Measurements from ENCODE around the gene CCIN.

Gene CCIN

GRCh38 chr9:36191686-36192085 is 22.5 kb downstream of the CCIN start:
- no peak overlapping the region for H2BK15ac ChIP-seq (ENCODE audit: low read depth, poor library complexity, severe bottlenecking)
- H3K9me3 ChIP-seq (ENCODE audit: control insufficient read depth, low read length) = no peaks in the 10 kb centered on the region
- peak overlapping the region; percentile 57 for H3K27ac ChIP-seq (ENCODE audit: low read length, poor library complexity, severe bottlenecking)
- peaks cover 9% of the 10 kb centered on the region for H3K4me1 ChIP-seq (ENCODE audit: control insufficient read depth, insufficient read depth, low read depth, low read length)
- no peaks in the 10 kb centered on the region for H3K79me1 ChIP-seq (replicated peaks; ENCODE audit: low read length, poor library complexity, severe bottlenecking)
- H2BK12ac ChIP-seq (ENCODE audit: low read length in 2 of 2) = no peak overlapping the region
- H4K91ac ChIP-seq (ENCODE audit: low read length) = no peak overlapping the region
- H2AK5ac ChIP-seq (ENCODE audit: low read length, severe bottlenecking) = no peak overlapping the region
- 5% methylated on average over 7 of the region's 7 CpGs for WGBS
- H3K4me3 ChIP-seq (ENCODE audit: insufficient read depth in 1 of 2, low read depth in 1 of 2, low read length in 2 of 2) = peak overlapping the region; percentile 50 to 91
- peak overlapping the region; percentile 94 for H3K9ac ChIP-seq (ENCODE audit: low read length)
- H4K8ac ChIP-seq (ENCODE audit: low read length) = no peak overlapping the region
- peak overlapping the region in 1 of 2 experiments; percentile 3 for H3K4ac ChIP-seq (ENCODE audit: low read depth in 1 of 2, low read length in 2 of 2)
- no peak overlapping the region for H2BK120ac ChIP-seq (ENCODE audit: low read depth, low read length)
- no peaks in the 10 kb centered on the region for H3K27me3 ChIP-seq (ENCODE audit: control insufficient read depth in 1 of 2, insufficient read depth in 1 of 2, low read length in 2 of 2)
- no peak overlapping the region for H3K18ac ChIP-seq (ENCODE audit: low read depth in 1 of 2, low read length in 2 of 2)
- H3K23ac ChIP-seq (ENCODE audit: low read length in 2 of 2) = peak overlapping the region in 1 of 2 experiments; percentile 48
- DNase-seq = peak; percentile 26
- no peak overlapping the region for H2BK5ac ChIP-seq (ENCODE audit: low read depth, low read length, poor library complexity, severe bottlenecking)
- no peak overlapping the region for H3K14ac ChIP-seq (ENCODE audit: low read length in 2 of 2)
- no peak overlapping the region for H2AFZ ChIP-seq (ENCODE audit: low read depth, low read length)
- peaks cover 0 to 13% of the 10 kb centered on the region in 2 experiments for H3K36me3 ChIP-seq (ENCODE audit: control insufficient read depth in 1 of 2, insufficient read depth in 2 of 2, low read depth in 1 of 2, low read length in 2 of 2)
- peak overlapping the region; percentile 87 for H3K4me2 ChIP-seq (ENCODE audit: low read length, poor library complexity, severe bottlenecking)

- Histone ChIP-seq H3K9ac (ENCODE audit: low read length) (peak overlapping the region; percentile 94), H3K79me1 (replicated peaks; ENCODE audit: low read length, poor library complexity, severe bottlenecking) (no peaks in the 10 kb centered on the region), H3K14ac (ENCODE audit: low read length in 2 of 2) (no peak overlapping the region), H3K9me3 (ENCODE audit: control insufficient read depth, low read length) (no peaks in the 10 kb centered on the region), H3K4me2 (ENCODE audit: low read length, poor library complexity, severe bottlenecking) (peak overlapping the region; percentile 87), H2AFZ (ENCODE audit: low read depth, low read length) (no peak overlapping the region), H3K4ac (ENCODE audit: low read depth in 1 of 2, low read length in 2 of 2) (no peak overlapping the region), H2BK12ac (ENCODE audit: low read length in 2 of 2) (no peak overlapping the region), H3K27me3 (ENCODE audit: control insufficient read depth in 1 of 2, insufficient read depth in 1 of 2, low read length in 2 of 2) (no peaks in the 10 kb centered on the region), H3K23ac (ENCODE audit: low read length in 2 of 2) (peak overlapping the region in 1 of 2 experiments; percentile 42), H4K8ac (ENCODE audit: low read length) (no peak overlapping the region), H3K27ac (ENCODE audit: low read length, poor library complexity, severe bottlenecking) (no peak overlapping the region), H3K4me3 (ENCODE audit: insufficient read depth in 1 of 2, low read depth in 1 of 2, low read length in 2 of 2) (peak overlapping the region in 1 of 2 experiments; percentile 91), H2AK5ac (ENCODE audit: low read length, severe bottlenecking) (no peak overlapping the region), H2BK15ac (ENCODE audit: low read depth, poor library complexity, severe bottlenecking) (no peak overlapping the region), H4K91ac (ENCODE audit: low read length) (no peak overlapping the region), H2BK120ac (ENCODE audit: low read depth, low read length) (no peak overlapping the region), H3K36me3 (ENCODE audit: control insufficient read depth in 1 of 2, insufficient read depth in 2 of 2, low read depth in 1 of 2, low read length in 2 of 2) (peaks cover 0 to 18% of the 10 kb centered on the region in 2 experiments), H3K18ac (ENCODE audit: low read depth in 1 of 2, low read length in 2 of 2) (no peak overlapping the region), H3K4me1 (ENCODE audit: control insufficient read depth, insufficient read depth, low read depth, low read length) (peaks cover 8% of the 10 kb centered on the region), H2BK5ac (ENCODE audit: low read depth, low read length, poor library complexity, severe bottlenecking) (no peak overlapping the region)
- 38% methylated on average over 2 of the region's 4 CpGs for WGBS
- peak; percentile 35 for DNase-seq
These were observed 23.0 kb downstream of the CCIN start for GRCh38 chr9:36192196-36192595.

- peak overlapping the region in 1 of 2 experiments; percentile 91 for H3K4me3 ChIP-seq (ENCODE audit: insufficient read depth in 1 of 2, low read depth in 1 of 2, low read length in 2 of 2)
- no peaks in the 10 kb centered on the region for H3K9me3 ChIP-seq (ENCODE audit: control insufficient read depth, low read length)
- peak overlapping the region in 1 of 2 experiments; percentile 15 for H3K4ac ChIP-seq (ENCODE audit: low read depth in 1 of 2, low read length in 2 of 2)
- no peak overlapping the region for H4K91ac ChIP-seq (ENCODE audit: low read length)
- H4K8ac ChIP-seq (ENCODE audit: low read length) = no peak overlapping the region
- H3K27ac ChIP-seq (ENCODE audit: low read length, poor library complexity, severe bottlenecking) = peak overlapping the region; percentile 1
- no peaks in the 10 kb centered on the region for H3K79me1 ChIP-seq (replicated peaks; ENCODE audit: low read length, poor library complexity, severe bottlenecking)
- 84% methylated on average over 3 of the region's 3 CpGs for WGBS
- DNase-seq = peak; percentile 26
- no peak overlapping the region for H2BK12ac ChIP-seq (ENCODE audit: low read length in 2 of 2)
- no peak overlapping the region for H2BK15ac ChIP-seq (ENCODE audit: low read depth, poor library complexity, severe bottlenecking)
- peak overlapping the region in 1 of 2 experiments; percentile 86 for H3K23ac ChIP-seq (ENCODE audit: low read length in 2 of 2)
- H3K4me1 ChIP-seq (ENCODE audit: control insufficient read depth, insufficient read depth, low read depth, low read length) = peaks cover 6% of the 10 kb centered on the region
- no peak overlapping the region for H2BK120ac ChIP-seq (ENCODE audit: low read depth, low read length)
- H3K14ac ChIP-seq (ENCODE audit: low read length in 2 of 2) = peak overlapping the region in 1 of 2 experiments; percentile 90
- H2AK5ac ChIP-seq (ENCODE audit: low read length, severe bottlenecking) = no peak overlapping the region
- peak overlapping the region; percentile 94 for H3K9ac ChIP-seq (ENCODE audit: low read length)
- H2AFZ ChIP-seq (ENCODE audit: low read depth, low read length) = no peak overlapping the region
- H3K36me3 ChIP-seq (ENCODE audit: control insufficient read depth in 1 of 2, insufficient read depth in 2 of 2, low read depth in 1 of 2, low read length in 2 of 2) = peaks cover 2 to 26% of the 10 kb centered on the region in 2 experiments
- H3K18ac ChIP-seq (ENCODE audit: low read depth in 1 of 2, low read length in 2 of 2) = no peak overlapping the region
- H3K27me3 ChIP-seq (ENCODE audit: control insufficient read depth in 1 of 2, insufficient read depth in 1 of 2, low read length in 2 of 2) = no peaks in the 10 kb centered on the region
- no peak overlapping the region for H2BK5ac ChIP-seq (ENCODE audit: low read depth, low read length, poor library complexity, severe bottlenecking)
- H3K4me2 ChIP-seq (ENCODE audit: low read length, poor library complexity, severe bottlenecking) = peak overlapping the region; percentile 87
These were observed 23.8 kb downstream of the CCIN start for GRCh38 chr9:36193023-36193422.

GRCh38 chr9:36194326-36195000 is 25.3 kb downstream of the CCIN start:
- Histone ChIP-seq H3K4me3 (ENCODE audit: insufficient read depth in 1 of 2, low read depth in 1 of 2, low read length in 2 of 2) (peak overlapping the region in 1 of 2 experiments; percentile 66), H3K4me2 (ENCODE audit: low read length, poor library complexity, severe bottlenecking) (peak overlapping the region; percentile 1), H3K36me3 (ENCODE audit: control insufficient read depth in 1 of 2, insufficient read depth in 2 of 2, low read depth in 1 of 2, low read length in 2 of 2) (peaks cover 15 to 38% of the 10 kb centered on the region in 2 experiments), H4K8ac (ENCODE audit: low read length) (no peak overlapping the region), H2AFZ (ENCODE audit: low read depth, low read length) (no peak overlapping the region), H3K27me3 (ENCODE audit: control insufficient read depth in 1 of 2, insufficient read depth in 1 of 2, low read length in 2 of 2) (no peaks in the 10 kb centered on the region), H3K23ac (ENCODE audit: low read length in 2 of 2) (peak overlapping the region in 1 of 2 experiments; percentile 22), H2BK12ac (ENCODE audit: low read length in 2 of 2) (no peak overlapping the region), H3K18ac (ENCODE audit: low read depth in 1 of 2, low read length in 2 of 2) (no peak overlapping the region), H3K4me1 (ENCODE audit: control insufficient read depth, insufficient read depth, low read depth, low read length) (peaks cover 6% of the 10 kb centered on the region), H2BK5ac (ENCODE audit: low read depth, low read length, poor library complexity, severe bottlenecking) (no peak overlapping the region), H3K9ac (ENCODE audit: low read length) (peak overlapping the region; percentile 74), H2AK5ac (ENCODE audit: low read length, severe bottlenecking) (no peak overlapping the region), H2BK120ac (ENCODE audit: low read depth, low read length) (no peak overlapping the region), H3K14ac (ENCODE audit: low read length in 2 of 2) (no peak overlapping the region), H3K27ac (ENCODE audit: low read length, poor library complexity, severe bottlenecking) (peak overlapping the region; percentile 20), H2BK15ac (ENCODE audit: low read depth, poor library complexity, severe bottlenecking) (no peak overlapping the region), H3K9me3 (ENCODE audit: control insufficient read depth, low read length) (no peaks in the 10 kb centered on the region), H3K4ac (ENCODE audit: low read depth in 1 of 2, low read length in 2 of 2) (no peak overlapping the region), H4K91ac (ENCODE audit: low read length) (no peak overlapping the region), H3K79me1 (replicated peaks; ENCODE audit: low read length, poor library complexity, severe bottlenecking) (peaks cover 4% of the 10 kb centered on the region)
- 71% methylated on average over 4 of the region's 4 CpGs for WGBS
- peak; percentile 26 for DNase-seq
